SK-N-SH treated with all-trans-retinoic acid at 6 μM for 48 hours (cell line): ENCODE results near the gene LTBP3.

Source experiments
- ATAC-seq: fragments of 200-7000 bp; cut with Tn5 transposase; 3 replicates; pipeline ENCODE4 v1.9.1; 2020; ENCODE audit warnings: mild to moderate bottlenecking, moderate library complexity
- ARNTL ChIP-seq: fragments of 450-650 bp; formaldehyde crosslinking; IDR thresholded peaks from 2 replicates; pipeline ENCODE4 v1.5.0; 2020; ENCODE audit warnings: low read depth, mild to moderate bottlenecking, moderate library complexity, borderline replicate concordance
- BACH2 ChIP-seq: fragments of 250-450 bp; sonication (Bioruptor Pico); IDR thresholded peaks from 2 replicates; pipeline ENCODE4 v1.9.0; 2021; ENCODE audit warnings: mild to moderate bottlenecking, borderline replicate concordance
- CSDC2 ChIP-seq: fragments of 250-450 bp; sonication (Bioruptor Pico); IDR thresholded peaks from 2 replicates; pipeline ENCODE4 v1.5.0; 2020; ENCODE audit warnings: mild to moderate bottlenecking, moderate library complexity
- CSRNP3 ChIP-seq: fragments of 250-450 bp; sonication (Bioruptor Pico); IDR thresholded peaks from 2 replicates; pipeline ENCODE4 v1.5.1; 2021; ENCODE audit warnings: mild to moderate bottlenecking, moderate library complexity
- ESRRG ChIP-seq: fragments of 250-450 bp; sonication (Bioruptor Pico); IDR thresholded peaks from 2 replicates; pipeline ENCODE4 v1.6.1; 2021; ENCODE audit warnings: mild to moderate bottlenecking
- GLIS3 ChIP-seq: fragments of 250-450 bp; sonication (Bioruptor Pico); IDR thresholded peaks from 2 replicates; pipeline ENCODE4 v1.5.0; 2020; ENCODE audit warnings: mild to moderate bottlenecking, moderate library complexity
- ISL1 ChIP-seq: fragments of 250-450 bp; sonication (Bioruptor Pico); IDR thresholded peaks from 2 replicates; pipeline ENCODE4 v2.1.2; 2022; ENCODE audit warnings: mild to moderate bottlenecking, moderate library complexity
- OSR1 ChIP-seq: fragments of 250-450 bp; sonication (Bioruptor Pico); IDR thresholded peaks from 2 replicates; pipeline ENCODE4 v1.8.0; 2022; ENCODE audit warnings: moderate library complexity, mild to moderate bottlenecking, inconsistent platforms
- PATZ1 ChIP-seq: fragments of 250-450 bp; sonication (Bioruptor Pico); IDR thresholded peaks from 2 replicates; pipeline ENCODE4 v1.8.0; 2020; ENCODE audit warnings: mild to moderate bottlenecking, moderate library complexity, borderline replicate concordance
- POU6F1 ChIP-seq: fragments of 250-450 bp; sonication (Bioruptor Pico); IDR thresholded peaks from 2 replicates; pipeline ENCODE4 v1.8.0; 2021; ENCODE audit warnings: low read depth, mild to moderate bottlenecking, moderate library complexity, borderline replicate concordance
- PPARA ChIP-seq: fragments of 250-450 bp; sonication (Bioruptor Pico); IDR thresholded peaks from 2 replicates; pipeline ENCODE4 v1.5.0; 2020; ENCODE audit warnings: mild to moderate bottlenecking, borderline replicate concordance
- RARB ChIP-seq: fragments of 250-450 bp; sonication (Bioruptor Pico); IDR thresholded peaks from 2 replicates; pipeline ENCODE4 v1.8.0; 2021; ENCODE audit warnings: mild to moderate bottlenecking, moderate library complexity
- SNAI2 ChIP-seq: fragments of 250-450 bp; sonication (Bioruptor Pico); IDR thresholded peaks from 2 replicates; pipeline ENCODE4 v1.5.0; 2020; ENCODE audit warnings: mild to moderate bottlenecking, moderate library complexity
- TCF4 ChIP-seq: fragments of 250-450 bp; sonication (Bioruptor Pico); IDR thresholded peaks from 2 replicates; pipeline ENCODE4 v1.8.0; 2021; ENCODE audit warnings: mild to moderate bottlenecking, moderate library complexity, borderline replicate concordance
- TOX ChIP-seq: fragments of 250-450 bp; sonication (Bioruptor Pico); IDR thresholded peaks from 2 replicates; pipeline ENCODE4 v1.8.0; 2021; ENCODE audit warnings: mild to moderate bottlenecking, moderate library complexity, borderline replicate concordance
- ZC3H10 ChIP-seq: fragments of 250-450 bp; sonication (Bioruptor Pico); IDR thresholded peaks from 2 replicates; pipeline ENCODE4 v1.5.1; 2021; ENCODE audit warnings: mild to moderate bottlenecking, moderate library complexity
- ZFP3 ChIP-seq: fragments of 250-450 bp; sonication (Bioruptor Pico); IDR thresholded peaks from 2 replicates; pipeline ENCODE4 v1.5.0; 2020; ENCODE audit warnings: mild to moderate bottlenecking, moderate library complexity
- ZFP30 ChIP-seq: fragments of 450-650 bp; formaldehyde crosslinking; IDR thresholded peaks from 2 replicates; pipeline ENCODE4 v1.5.0; 2022; ENCODE audit warnings: mild to moderate bottlenecking, moderate library complexity
- ZNF565 ChIP-seq: fragments of 450-650 bp; formaldehyde crosslinking; conservative IDR thresholded peaks from 2 replicates; pipeline ENCODE4 v1.5.0; 2020; ENCODE audit warnings: low read depth, mild to moderate bottlenecking, moderate library complexity
- ZNF70 ChIP-seq: fragments of 450-650 bp; formaldehyde crosslinking; IDR thresholded peaks from 2 replicates; pipeline ENCODE4 v1.5.0; 2020; ENCODE audit warnings: mild to moderate bottlenecking, moderate library complexity
- ZNF8 ChIP-seq: fragments of 450-650 bp; formaldehyde crosslinking; IDR thresholded peaks from 2 replicates; pipeline ENCODE4 v1.5.0; 2020; ENCODE audit warnings: mild to moderate bottlenecking, moderate library complexity
- TF ChIP-seq, protein P1 (sequence below): fragments of 250-450 bp; sonication (Bioruptor Pico); IDR thresholded peaks from 2 replicates; pipeline ENCODE4 v1.5.0; 2020; ENCODE audit warnings: mild to moderate bottlenecking, moderate library complexity
- TF ChIP-seq, protein P2 (sequence below): fragments of 250-450 bp; sonication (Bioruptor Pico); IDR thresholded peaks from 2 replicates; pipeline ENCODE4 v1.5.1; 2020; ENCODE audit warnings: low read depth, mild to moderate bottlenecking, moderate library complexity

The LTBP3 gene

GRCh38 chr11:65580031-65580692 is 22.0 kb upstream of the LTBP3 start:
- no peak for ATAC-seq
- TF ChIP-seq PATZ1 (CRISPR knock-in tag) (no peak), TCF4 (CRISPR knock-in tag) (no peak), OSR1 (CRISPR knock-in tag) (no peak), CSDC2 (CRISPR knock-in tag) (no peak), TOX (no peak), ZNF70 (no peak), ARNTL (CRISPR knock-in tag) (no peak), ZFP30 (CRISPR knock-in tag) (no peak), CSRNP3 (CRISPR knock-in tag) (no peak), ZNF565 (CRISPR knock-in tag) (no peak), GLIS3 (no peak), ESRRG (CRISPR knock-in tag) (no peak), PPARA (no peak), ZNF8 (no peak), ZFP3 (no peak), RARB (no peak), ZC3H10 (CRISPR knock-in tag) (no peak), POU6F1 (CRISPR knock-in tag) (no peak), BACH2 (no peak)
- TF ChIP-seq, protein P1, sequence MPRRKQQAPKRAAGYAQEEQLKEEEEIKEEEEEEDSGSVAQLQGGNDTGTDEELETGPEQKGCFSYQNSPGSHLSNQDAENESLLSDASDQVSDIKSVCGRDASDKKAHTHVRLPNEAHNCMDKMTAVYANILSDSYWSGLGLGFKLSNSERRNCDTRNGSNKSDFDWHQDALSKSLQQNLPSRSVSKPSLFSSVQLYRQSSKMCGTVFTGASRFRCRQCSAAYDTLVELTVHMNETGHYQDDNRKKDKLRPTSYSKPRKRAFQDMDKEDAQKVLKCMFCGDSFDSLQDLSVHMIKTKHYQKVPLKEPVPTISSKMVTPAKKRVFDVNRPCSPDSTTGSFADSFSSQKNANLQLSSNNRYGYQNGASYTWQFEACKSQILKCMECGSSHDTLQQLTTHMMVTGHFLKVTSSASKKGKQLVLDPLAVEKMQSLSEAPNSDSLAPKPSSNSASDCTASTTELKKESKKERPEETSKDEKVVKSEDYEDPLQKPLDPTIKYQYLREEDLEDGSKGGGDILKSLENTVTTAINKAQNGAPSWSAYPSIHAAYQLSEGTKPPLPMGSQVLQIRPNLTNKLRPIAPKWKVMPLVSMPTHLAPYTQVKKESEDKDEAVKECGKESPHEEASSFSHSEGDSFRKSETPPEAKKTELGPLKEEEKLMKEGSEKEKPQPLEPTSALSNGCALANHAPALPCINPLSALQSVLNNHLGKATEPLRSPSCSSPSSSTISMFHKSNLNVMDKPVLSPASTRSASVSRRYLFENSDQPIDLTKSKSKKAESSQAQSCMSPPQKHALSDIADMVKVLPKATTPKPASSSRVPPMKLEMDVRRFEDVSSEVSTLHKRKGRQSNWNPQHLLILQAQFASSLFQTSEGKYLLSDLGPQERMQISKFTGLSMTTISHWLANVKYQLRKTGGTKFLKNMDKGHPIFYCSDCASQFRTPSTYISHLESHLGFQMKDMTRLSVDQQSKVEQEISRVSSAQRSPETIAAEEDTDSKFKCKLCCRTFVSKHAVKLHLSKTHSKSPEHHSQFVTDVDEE (CRISPR knock-in tag) = no peak
- TF ChIP-seq, all 23 proteins: peak for 0

DNA sequence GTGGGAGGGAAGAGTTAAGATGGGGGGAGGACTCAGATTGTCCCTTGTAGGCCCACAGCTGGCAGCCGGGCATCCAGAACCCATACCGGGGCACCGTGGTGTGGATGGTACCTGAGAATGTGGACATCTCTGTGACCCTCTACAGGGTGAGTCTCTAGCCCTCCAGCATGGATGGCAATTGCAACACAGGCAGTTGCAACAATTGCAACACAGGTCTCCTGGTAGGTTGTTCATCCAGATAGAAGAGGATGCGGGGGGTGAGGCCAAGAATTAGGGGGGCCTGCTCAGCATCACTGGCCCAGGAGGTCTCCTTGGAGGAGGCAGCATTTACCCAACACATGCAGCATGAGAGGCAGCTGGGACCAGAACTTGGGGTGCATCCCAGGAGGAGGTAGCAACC is 21.1 kb upstream of the LTBP3 start:
- no peak for ATAC-seq
- TF ChIP-seq, protein P1 (CRISPR knock-in tag) = no peak
- TF ChIP-seq ZFP3 (no peak), ZFP30 (CRISPR knock-in tag) (no peak), PPARA (no peak), CSDC2 (CRISPR knock-in tag) (no peak), SNAI2 (CRISPR knock-in tag) (no peak), ZC3H10 (CRISPR knock-in tag) (no peak), PATZ1 (CRISPR knock-in tag) (no peak), ZNF8 (no peak), CSRNP3 (CRISPR knock-in tag) (no peak), TCF4 (CRISPR knock-in tag) (no peak), TOX (no peak), ZNF70 (no peak), GLIS3 (no peak), ESRRG (CRISPR knock-in tag) (no peak), OSR1 (CRISPR knock-in tag) (no peak), ARNTL (CRISPR knock-in tag) (no peak), ZNF565 (CRISPR knock-in tag) (no peak), ISL1 (CRISPR knock-in tag) (no peak)
- TF ChIP-seq, protein P2, sequence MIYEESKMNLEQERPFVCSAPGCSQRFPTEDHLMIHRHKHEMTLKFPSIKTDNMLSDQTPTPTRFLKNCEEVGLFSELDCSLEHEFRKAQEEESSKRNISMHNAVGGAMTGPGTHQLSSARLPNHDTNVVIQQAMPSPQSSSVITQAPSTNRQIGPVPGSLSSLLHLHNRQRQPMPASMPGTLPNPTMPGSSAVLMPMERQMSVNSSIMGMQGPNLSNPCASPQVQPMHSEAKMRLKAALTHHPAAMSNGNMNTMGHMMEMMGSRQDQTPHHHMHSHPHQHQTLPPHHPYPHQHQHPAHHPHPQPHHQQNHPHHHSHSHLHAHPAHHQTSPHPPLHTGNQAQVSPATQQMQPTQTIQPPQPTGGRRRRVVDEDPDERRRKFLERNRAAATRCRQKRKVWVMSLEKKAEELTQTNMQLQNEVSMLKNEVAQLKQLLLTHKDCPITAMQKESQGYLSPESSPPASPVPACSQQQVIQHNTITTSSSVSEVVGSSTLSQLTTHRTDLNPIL (CRISPR knock-in tag) = no peak
- TF ChIP-seq, all 23 proteins: peak for 0
